Smooth muscle cell (in vitro differentiated cells): ENCODE results near the gene FIGN. TPM values are rescaled to one million over a fixed set of nuclear protein-coding genes. Genes with fewer than 3 reads are reported as not detected.

ENCODE experiments used
- DNase-seq: peaks from one replicate; lab custom pipeline; 2025; ENCODE audit not compliant: unreplicated experiment; lab: John Stamatoyannopoulos, UW
- H2AFZ ChIP-seq: fragments of 200-600 bp; sonication (generic); 2 replicates; pipeline ENCODE4 v1.6.0; 2016; ENCODE audit warnings: antibody characterized with exemption, low read depth, mild to moderate bottlenecking
- H3F3A ChIP-seq: fragments of 200-600 bp; sonication (generic); 2 replicates; pipeline ENCODE4 v1.6.0; 2017; ENCODE audit warnings: antibody characterized with exemption, low read depth
- H3K27ac ChIP-seq: fragments of 200-600 bp; sonication (generic); 2 replicates; pipeline ENCODE4 v1.5.1; 2016; ENCODE audit warnings: low read depth, mild to moderate bottlenecking
- H3K27me3 ChIP-seq: fragments of 200-600 bp; sonication (generic); 2 replicates; pipeline ENCODE4 v1.6.1; 2016; ENCODE audit warnings: low read depth, mild to moderate bottlenecking
- H3K36me3 ChIP-seq: fragments of 200-600 bp; sonication (generic); 2 replicates; pipeline ENCODE4 v1.5.1; 2016; ENCODE audit warnings: low read depth
- H3K4me1 ChIP-seq: fragments of 200-600 bp; sonication (generic); 2 replicates; pipeline ENCODE4 v1.5.1; 2016; ENCODE audit warnings: low read depth
- H3K4me2 ChIP-seq: fragments of 200-600 bp; sonication (generic); 2 replicates; pipeline ENCODE4 v1.6.0; 2016; ENCODE audit warnings: mild to moderate bottlenecking
- H3K4me3 ChIP-seq: fragments of 200-600 bp; sonication (generic); 2 replicates; pipeline ENCODE4 v1.5.1; 2016; ENCODE audit warnings: mild to moderate bottlenecking
- H3K79me2 ChIP-seq: fragments of 200-600 bp; sonication (generic); 2 replicates; pipeline ENCODE4 v1.6.0; 2016; ENCODE audit warnings: low read depth, mild to moderate bottlenecking
- H3K9ac ChIP-seq: fragments of 200-600 bp; sonication (generic); 2 replicates; pipeline ENCODE4 v1.6.0; 2016; ENCODE audit warnings: low read depth
- H3K9me3 ChIP-seq: fragments of 200-600 bp; sonication (generic); replicated peaks from 2 replicates; pipeline ENCODE4 v1.5.1; 2016; ENCODE audit warnings: low read depth
- H4K20me1 ChIP-seq: fragments of 200-600 bp; sonication (generic); 2 replicates; pipeline ENCODE4 v1.6.0; 2016; ENCODE audit warnings: low read depth
- WGBS: methylation state at CpG from one replicate; pipeline ENCODE4 v1.1.7; 2016; ENCODE audit warnings: low lambda C conversion rate; 5-methylcytosine and 5-hydroxymethylcytosine counted together
- polyA plus RNA-seq: library from polyadenylated mRNA; unstranded; fragments of >200 nt; fragmentation: Nextera tagmentation; extraction: Ambion mirVana; gene quantifications from 2 replicates; pipeline ENCODE4 v1.2.1, GENCODE V29; 2016
- total RNA-seq: library from RNA; depleted of rRNA; stranded (reverse); fragments of >200 nt; gene quantifications from 2 replicates; pipeline ENCODE4 v1.2.3, GENCODE V29; 2014
- TF ChIP-seq, protein P1 (sequence below): fragments of 200-600 bp; sonication (generic); IDR thresholded peaks from 2 replicates; pipeline ENCODE4 v1.5.1; 2017; ENCODE audit warnings: borderline replicate concordance, mild to moderate bottlenecking, antibody characterized with exemption; ENCODE audit not compliant: insufficient read depth, poor library complexity, severe bottlenecking

Gene FIGN
- total and polyA plus RNA-seq, 2 experiments from 2014 or later: 0.71 to 4.8 TPM

- Histone ChIP-seq H3K9me3 (no peaks in the 10 kb centered on the region), H4K20me1 (no peaks in the 10 kb centered on the region), H3K4me3 (no peak overlapping the region), H3F3A (no peaks in the 10 kb centered on the region), H3K36me3 (no peaks in the 10 kb centered on the region), H3K27ac (no peak overlapping the region), H3K9ac (no peak overlapping the region), H3K79me2 (no peaks in the 10 kb centered on the region), H3K4me2 (no peak overlapping the region), H3K4me1 (peaks cover 21% of the 10 kb centered on the region), H3K27me3 (no peaks in the 10 kb centered on the region), H2AFZ (no peak overlapping the region)
- TF ChIP-seq, protein P1, sequence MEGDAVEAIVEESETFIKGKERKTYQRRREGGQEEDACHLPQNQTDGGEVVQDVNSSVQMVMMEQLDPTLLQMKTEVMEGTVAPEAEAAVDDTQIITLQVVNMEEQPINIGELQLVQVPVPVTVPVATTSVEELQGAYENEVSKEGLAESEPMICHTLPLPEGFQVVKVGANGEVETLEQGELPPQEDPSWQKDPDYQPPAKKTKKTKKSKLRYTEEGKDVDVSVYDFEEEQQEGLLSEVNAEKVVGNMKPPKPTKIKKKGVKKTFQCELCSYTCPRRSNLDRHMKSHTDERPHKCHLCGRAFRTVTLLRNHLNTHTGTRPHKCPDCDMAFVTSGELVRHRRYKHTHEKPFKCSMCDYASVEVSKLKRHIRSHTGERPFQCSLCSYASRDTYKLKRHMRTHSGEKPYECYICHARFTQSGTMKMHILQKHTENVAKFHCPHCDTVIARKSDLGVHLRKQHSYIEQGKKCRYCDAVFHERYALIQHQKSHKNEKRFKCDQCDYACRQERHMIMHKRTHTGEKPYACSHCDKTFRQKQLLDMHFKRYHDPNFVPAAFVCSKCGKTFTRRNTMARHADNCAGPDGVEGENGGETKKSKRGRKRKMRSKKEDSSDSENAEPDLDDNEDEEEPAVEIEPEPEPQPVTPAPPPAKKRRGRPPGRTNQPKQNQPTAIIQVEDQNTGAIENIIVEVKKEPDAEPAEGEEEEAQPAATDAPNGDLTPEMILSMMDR: no peak
- DNase-seq: no peak
- WGBS: 78% methylated on average over 7 of the region's 7 CpGs
Observed at GRCh38 chr2:163692611-163693482, 43.0 kb downstream of the FIGN start.

DNA sequence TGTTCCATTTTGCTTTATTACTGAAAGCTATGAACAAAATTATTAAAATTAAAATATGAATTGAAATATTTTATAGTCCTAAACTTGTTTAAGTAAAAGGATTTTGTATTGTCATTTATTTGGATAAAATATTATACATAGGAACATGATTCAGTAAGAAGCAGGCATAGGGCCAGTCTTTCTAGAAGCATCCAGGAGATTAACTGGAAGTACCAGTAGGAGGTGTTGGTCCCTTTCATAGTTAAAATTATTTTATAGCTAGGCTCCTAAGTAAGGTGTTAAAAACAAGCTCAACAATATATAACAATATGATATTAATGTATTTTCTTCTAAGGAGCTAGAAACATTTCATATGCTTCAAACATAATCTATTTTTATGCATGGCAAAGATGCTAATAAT lies 43.7 kb downstream of the FIGN start:
- H3K9me3 ChIP-seq: no peaks in the 10 kb centered on the region
- no peak overlapping the region for H3K4me3 ChIP-seq
- no peak overlapping the region for H2AFZ ChIP-seq
- TF ChIP-seq, protein P1: no peak
- H3F3A ChIP-seq: no peaks in the 10 kb centered on the region
- H3K27me3 ChIP-seq: no peaks in the 10 kb centered on the region
- no peaks in the 10 kb centered on the region for H3K79me2 ChIP-seq
- H3K9ac ChIP-seq: no peak overlapping the region
- no peak for DNase-seq
- no peaks in the 10 kb centered on the region for H4K20me1 ChIP-seq
- peaks cover 17% of the 10 kb centered on the region for H3K4me1 ChIP-seq
- no peak overlapping the region for H3K4me2 ChIP-seq
- no peaks in the 10 kb centered on the region for H3K36me3 ChIP-seq
- H3K27ac ChIP-seq: no peak overlapping the region

- no peak for DNase-seq
- no peak overlapping the region for H3K4me2 ChIP-seq
- no peak overlapping the region for H3K27ac ChIP-seq
- H4K20me1 ChIP-seq: no peaks in the 10 kb centered on the region
- H3K9me3 ChIP-seq: no peaks in the 10 kb centered on the region
- H3K4me3 ChIP-seq: no peak overlapping the region
- H3K4me1 ChIP-seq: peaks cover 17% of the 10 kb centered on the region
- H3F3A ChIP-seq: no peaks in the 10 kb centered on the region
- 92% methylated on average over 2 of the region's 2 CpGs for WGBS
- no peak overlapping the region for H2AFZ ChIP-seq
- no peaks in the 10 kb centered on the region for H3K27me3 ChIP-seq
- TF ChIP-seq, protein P1: no peak
- no peak overlapping the region for H3K9ac ChIP-seq
- no peaks in the 10 kb centered on the region for H3K79me2 ChIP-seq
- H3K36me3 ChIP-seq: no peaks in the 10 kb centered on the region
Observed at GRCh38 chr2:163690896-163691295, 44.9 kb downstream of the FIGN start.

GRCh38 chr2:163687217-163687616 lies 48.6 kb downstream of the FIGN start:
- peaks cover 16% of the 10 kb centered on the region for H3K4me1 ChIP-seq
- no peaks in the 10 kb centered on the region for H4K20me1 ChIP-seq
- no peaks in the 10 kb centered on the region for H3K79me2 ChIP-seq
- no peaks in the 10 kb centered on the region for H3F3A ChIP-seq
- H3K27me3 ChIP-seq: no peaks in the 10 kb centered on the region
- no peak for DNase-seq
- TF ChIP-seq, protein P1: no peak
- no peaks in the 10 kb centered on the region for H3K9me3 ChIP-seq
- no peaks in the 10 kb centered on the region for H3K36me3 ChIP-seq
- H3K4me3 ChIP-seq: no peak overlapping the region
- no peak overlapping the region for H2AFZ ChIP-seq
- no peak overlapping the region for H3K4me2 ChIP-seq
- no peak overlapping the region for H3K9ac ChIP-seq
- H3K27ac ChIP-seq: no peak overlapping the region
- WGBS: 86% methylated on average over 1 of the region's 1 CpG
